ENCODE data around the gene NEUROD1.
"Not testable (repeated sequence)": the region's sequence is repeated elsewhere in the genome, so short reads cannot be mapped to it uniquely, and the experiment has no call there.

NEUROD1 gene

GRCh38 chr2:181723731-181724130 lies 43.4 kb upstream of the NEUROD1 start:
- Histone ChIP-seq H4K20me1 (ENCODE audit: low read depth, low read length) (no peaks in the 10 kb centered on the region), H3K4me2 (ENCODE audit: low read depth, low read length, poor library complexity, severe bottlenecking) (no peak overlapping the region), H3K79me2 (ENCODE audit: insufficient read depth, low read length) (no peaks in the 10 kb centered on the region), H3K9me3 (ENCODE audit: insufficient read depth, low read length) (no peaks in the 10 kb centered on the region), H3F3A (ENCODE audit: insufficient read depth) (no peaks in the 10 kb centered on the region), H3K9me2 (replicated peaks; ENCODE audit: insufficient read depth, low read length) (no peaks in the 10 kb centered on the region), H3K4me3 (ENCODE audit: insufficient read depth, low read length, poor library complexity, severe bottlenecking) (no peak overlapping the region), H2AFZ (ENCODE audit: low read depth, low read length, severe bottlenecking) (no peak overlapping the region), H3K36me3 (ENCODE audit: low read length) (no peaks in the 10 kb centered on the region), H3K27me3 (ENCODE audit: low read length) (no peaks in the 10 kb centered on the region), H3K27ac (ENCODE audit: low read depth, low read length) (no peak overlapping the region), H3K9ac (ENCODE audit: low read length) (no peak overlapping the region)
- no peak for TF ChIP-seq CTCF (IDR thresholded peaks at IDR 0.05; ENCODE audit: insufficient read depth, low read length, poor library complexity, severe bottlenecking)

- H3K9me3 ChIP-seq (ENCODE audit: insufficient read depth, low read length) = no peaks in the 10 kb centered on the region
- no peaks in the 10 kb centered on the region for H3K27me3 ChIP-seq (ENCODE audit: low read length)
- TF ChIP-seq EZH2phosphoT487 (conservative IDR thresholded peaks at IDR 0.05; ENCODE audit: low read length) (no peak), CTCF (IDR thresholded peaks at IDR 0.05; ENCODE audit: insufficient read depth, low read length, poor library complexity, severe bottlenecking) (peak; percentile 68)
- H3K9me2 ChIP-seq (replicated peaks; ENCODE audit: insufficient read depth, low read length) = no peaks in the 10 kb centered on the region
- H2AFZ ChIP-seq (ENCODE audit: low read depth, low read length, severe bottlenecking) = no peak overlapping the region
- H3K79me2 ChIP-seq (ENCODE audit: insufficient read depth, low read length) = no peaks in the 10 kb centered on the region
- no peak overlapping the region for H3K27ac ChIP-seq (ENCODE audit: low read depth, low read length)
- no peaks in the 10 kb centered on the region for H3K36me3 ChIP-seq (ENCODE audit: low read length)
- H3K4me2 ChIP-seq (ENCODE audit: low read depth, low read length, poor library complexity, severe bottlenecking) = no peak overlapping the region
- no peak overlapping the region for H3K9ac ChIP-seq (ENCODE audit: low read length)
- H4K20me1 ChIP-seq (ENCODE audit: low read depth, low read length) = no peaks in the 10 kb centered on the region
- no peaks in the 10 kb centered on the region for H3F3A ChIP-seq (ENCODE audit: insufficient read depth)
- no peak overlapping the region for H3K4me3 ChIP-seq (ENCODE audit: insufficient read depth, low read length, poor library complexity, severe bottlenecking)
These were observed 34.8 kb upstream of the NEUROD1 start for GRCh38 chr2:181715033-181715630.

GRCh38 chr2:181711051-181711450 lies 30.7 kb upstream of the NEUROD1 start:
- H3K27ac ChIP-seq (ENCODE audit: low read depth, low read length); H2AFZ ChIP-seq (ENCODE audit: low read depth, low read length, severe bottlenecking); H3K36me3 ChIP-seq (ENCODE audit: low read length); H4K20me1 ChIP-seq (ENCODE audit: low read depth, low read length); H3K79me2 ChIP-seq (ENCODE audit: insufficient read depth, low read length); H3K9me3 ChIP-seq (ENCODE audit: insufficient read depth, low read length); H3F3A ChIP-seq (ENCODE audit: insufficient read depth); H3K9ac ChIP-seq (ENCODE audit: low read length); H3K4me2 ChIP-seq (ENCODE audit: low read depth, low read length, poor library complexity, severe bottlenecking); H3K4me3 ChIP-seq (ENCODE audit: insufficient read depth, low read length, poor library complexity, severe bottlenecking); H3K27me3 ChIP-seq (ENCODE audit: low read length); H3K9me2 ChIP-seq (replicated peaks; ENCODE audit: insufficient read depth, low read length): not testable (repeated sequence)

GRCh38 chr2:181702519-181702918 lies 22.2 kb upstream of the NEUROD1 start:
- H3K27ac ChIP-seq (ENCODE audit: low read depth, low read length); H3F3A ChIP-seq (ENCODE audit: insufficient read depth); H3K36me3 ChIP-seq (ENCODE audit: low read length); H3K9me2 ChIP-seq (replicated peaks; ENCODE audit: insufficient read depth, low read length); H3K9ac ChIP-seq (ENCODE audit: low read length); H3K4me2 ChIP-seq (ENCODE audit: low read depth, low read length, poor library complexity, severe bottlenecking); H3K4me3 ChIP-seq (ENCODE audit: insufficient read depth, low read length, poor library complexity, severe bottlenecking); H3K9me3 ChIP-seq (ENCODE audit: insufficient read depth, low read length); H3K27me3 ChIP-seq (ENCODE audit: low read length); H3K79me2 ChIP-seq (ENCODE audit: insufficient read depth, low read length); H4K20me1 ChIP-seq (ENCODE audit: low read depth, low read length); H2AFZ ChIP-seq (ENCODE audit: low read depth, low read length, severe bottlenecking): not testable (repeated sequence)
